Small intestine (tissue), 7 donors: ENCODE measurements around the gene TPGS2. TPM values are rescaled to one million over a fixed set of nuclear protein-coding genes. Genes with fewer than 3 reads are reported as not detected.

ENCODE experiments used
- DNase-seq, 2 donors: peaks; one replicate each; pipeline versions ENCODE4 v3.0.0 to v3.0.0-alpha.2; 2013
- FAIRE-seq: peaks from 2 replicates; lab custom pipeline; 2012; peaks lifted over from hg19 to GRCh38; lab: Jason Lieb, UNC
- H3K27ac ChIP-seq, 3 donors: one replicate each; pipeline ENCODE4 v1.5.1; 2013; ENCODE audit warnings: low read length in 2 of 3, mild to moderate bottlenecking in 2 of 3, control low read depth in 1 of 3, inconsistent platforms in 1 of 3, low read depth in 1 of 3, moderate library complexity in 1 of 3
- H3K27me3 ChIP-seq, 3 donors: one replicate each; pipeline ENCODE4 v1.6.1; 2013; ENCODE audit warnings: low read length in 3 of 3, inconsistent platforms in 1 of 3; ENCODE audit not compliant: control insufficient read depth in 3 of 3, insufficient read depth in 3 of 3
- H3K36me3 ChIP-seq, 3 donors: one replicate each; pipeline ENCODE4 v1.6.1; 2013; ENCODE audit warnings: low read length in 3 of 3, inconsistent platforms in 1 of 3, low read depth in 1 of 3, mild to moderate bottlenecking in 1 of 3, moderate library complexity in 1 of 3; ENCODE audit not compliant: control insufficient read depth in 3 of 3, insufficient read depth in 2 of 3
- H3K4me1 ChIP-seq, 3 donors: one replicate each; pipeline ENCODE4 v1.6.1; 2013; ENCODE audit warnings: low read length in 2 of 3, inconsistent platforms in 1 of 3, low read depth in 1 of 3, mild to moderate bottlenecking in 1 of 3, moderate library complexity in 1 of 3; ENCODE audit not compliant: control insufficient read depth in 3 of 3, insufficient read depth in 2 of 3
- H3K4me3 ChIP-seq, 3 donors: one replicate each; pipeline ENCODE4 v1.5.1; 2013; ENCODE audit warnings: low read length in 3 of 3, control low read depth in 1 of 3, inconsistent platforms in 1 of 3, low read depth in 1 of 3, mild to moderate bottlenecking in 1 of 3, moderate library complexity in 1 of 3
- H3K9me3 ChIP-seq, 2 donors: one replicate each; pipeline ENCODE4 v1.6.1; 2013; ENCODE audit warnings: low read depth in 1 of 2, low read length in 1 of 2; ENCODE audit not compliant: control insufficient read depth in 2 of 2, insufficient read depth in 1 of 2
- WGBS, 3 donors: extraction: QIAGEN DNeasy Blood & Tissue Kit; methylation state at CpG; one replicate each; pipeline ENCODE4 v1.1.7; 2013; 5-methylcytosine and 5-hydroxymethylcytosine counted together
- polyA plus RNA-seq, 4 donors: library from polyadenylated mRNA; stranded (reverse) in 3 of 4; unstranded in 1 of 4; fragments of 200-250 nt in 3 of 4; fragments of 120-200 nt in 1 of 4; gene quantifications; one replicate each; pipeline versions ENCODE4 v1.2.1 to v1.2.3, GENCODE V29; 2013
- donor health status: healthy with polysubstance abuse.
- donor health status: control.
- donor health status: control.
- donor health status: Bipolar disorder and iron deficiency.
- donor health status: healthy.

The TPGS2 gene
- polyA plus RNA-seq, 4 donors = 31.8 to 66.2 (median 47.3) TPM

- no peak for DNase-seq
- Histone ChIP-seq H3K4me1 (peaks cover 0 to 4% (median 3%) of the 10 kb centered on the region in 3 donors), H3K27me3 (no peaks in the 10 kb centered on the region), H3K9me3 (no peaks in the 10 kb centered on the region), H3K27ac (no peak overlapping the region), H3K4me3 (no peak overlapping the region), H3K36me3 (no peaks in the 10 kb centered on the region)
- 93 to 96% (median 95%) methylated on average over 2 of the region's 2 CpGs for WGBS, 3 donors
- no peak for FAIRE-seq
These were observed 4.3 kb upstream of the TPGS2 start for GRCh38 chr18:36833120-36833519.

GRCh38 chr18:36831139-36831538 is 2.3 kb upstream of the TPGS2 start:
- DNase-seq = no peak
- Histone ChIP-seq H3K4me1 (peaks cover 0 to 4% (median 3%) of the 10 kb centered on the region in 3 donors), H3K9me3 (no peaks in the 10 kb centered on the region), H3K27ac (no peak overlapping the region), H3K36me3 (no peaks in the 10 kb centered on the region), H3K27me3 (no peaks in the 10 kb centered on the region), H3K4me3 (no peak overlapping the region)
- 15 to 26% (median 22%) methylated on average over 1 of the region's 1 CpG for WGBS, 3 donors
- no peak for FAIRE-seq

- Histone ChIP-seq H3K27ac (peak overlapping the region in 1 of 3 donors; percentile 91), H3K36me3 (no peaks in the 10 kb centered on the region), H3K9me3 (no peaks in the 10 kb centered on the region), H3K27me3 (no peaks in the 10 kb centered on the region), H3K4me1 (peaks cover 0 to 4% (median 3%) of the 10 kb centered on the region in 3 donors), H3K4me3 (peak overlapping the region in 1 of 3 donors; percentile 91)
- WGBS, 3 donors = 11 to 40% (median 33%) methylated on average over 1 of the region's 1 CpG
- FAIRE-seq = no peak
- no peak for DNase-seq
These were observed 1.3 kb upstream of the TPGS2 start for GRCh38 chr18:36830158-36830495.

GRCh38 chr18:36829362-36830157 is 758 bp upstream of the TPGS2 start:
- FAIRE-seq = no peak
- 5 to 15% (median 8%) methylated on average over 17 of the region's 17 CpGs for WGBS, 3 donors
- Histone ChIP-seq H3K27ac (peak overlapping the region; percentile 58 to 91 (median 81)), H3K36me3 (no peaks in the 10 kb centered on the region), H3K4me1 (peaks cover 0 to 4% (median 3%) of the 10 kb centered on the region in 3 donors), H3K4me3 (peak overlapping the region; percentile 62 to 91 (median 73)), H3K9me3 (no peaks in the 10 kb centered on the region), H3K27me3 (no peaks in the 10 kb centered on the region)
- peak in 1 of 2 donors; percentile 35 for DNase-seq

- Histone ChIP-seq H3K9me3 (no peaks in the 10 kb centered on the region), H3K27ac (peak overlapping the region; percentile 27 to 88 (median 81)), H3K4me3 (peak overlapping the region; percentile 62 to 91 (median 73)), H3K36me3 (peaks cover 0 to under 1% (median 0%) of the 10 kb centered on the region in 3 donors), H3K4me1 (peaks cover 0 to 4% (median 3%) of the 10 kb centered on the region in 3 donors), H3K27me3 (no peaks in the 10 kb centered on the region)
- DNase-seq (peak in 1 of 2 donors; percentile 43), FAIRE-seq (no peak)
- WGBS, 3 donors = 0 to 1% (median 1%) methylated on average over 18 of the region's 18 CpGs
These were observed 609 bp downstream of the TPGS2 start for GRCh38 chr18:36828157-36828629.

- Histone ChIP-seq H3K4me1 (peaks cover 0 to 4% (median 3%) of the 10 kb centered on the region in 3 donors), H3K36me3 (peaks cover 0 to 3% (median 0%) of the 10 kb centered on the region in 3 donors), H3K27me3 (no peaks in the 10 kb centered on the region), H3K9me3 (no peaks in the 10 kb centered on the region), H3K4me3 (no peak overlapping the region), H3K27ac (no peak overlapping the region)
- WGBS, 3 donors = 95 to 99% (median 97%) methylated on average over 3 of the region's 3 CpGs
- FAIRE-seq (no peak), DNase-seq (no peak)
These were observed 2.2 kb downstream of the TPGS2 start for GRCh38 chr18:36826556-36826955.

GRCh38 chr18:36825526-36825925 is 3.3 kb downstream of the TPGS2 start:
- no peak for DNase-seq
- Histone ChIP-seq H3K36me3 (peaks cover 0 to 3% (median 0%) of the 10 kb centered on the region in 3 donors), H3K4me1 (peaks cover 0 to 4% (median 3%) of the 10 kb centered on the region in 3 donors), H3K27ac (no peak overlapping the region), H3K4me3 (no peak overlapping the region), H3K27me3 (no peaks in the 10 kb centered on the region), H3K9me3 (no peaks in the 10 kb centered on the region)
- no peak for FAIRE-seq

GRCh38 chr18:36821681-36822080 is 7.1 kb downstream of the TPGS2 start:
- WGBS, 3 donors = 95 to 100% (median 97%) methylated on average over 4 of the region's 4 CpGs
- Histone ChIP-seq H3K27me3 (no peaks in the 10 kb centered on the region), H3K36me3 (peaks cover 0 to 8% (median 5%) of the 10 kb centered on the region in 3 donors), H3K4me3 (no peak overlapping the region), H3K4me1 (no peaks in the 10 kb centered on the region), H3K27ac (no peak overlapping the region), H3K9me3 (no peaks in the 10 kb centered on the region)
- no peak for FAIRE-seq
- no peak for DNase-seq
